ENCODE data around the gene ANKRD36. TPM values are rescaled to one million over a fixed set of nuclear protein-coding genes. Genes with fewer than 3 reads are reported as not detected.
A peak's percentile ranks its signal among the peaks of the same experiment; 100 is the strongest.
"Not testable (repeated sequence)": the region's sequence is repeated elsewhere in the genome, so short reads cannot be mapped to it uniquely, and the experiment has no call there.

The ANKRD36 gene
- 10 to 100 TPM; 26.1 to 48.6 (median 42.7) TPM for total RNA-seq

DNA sequence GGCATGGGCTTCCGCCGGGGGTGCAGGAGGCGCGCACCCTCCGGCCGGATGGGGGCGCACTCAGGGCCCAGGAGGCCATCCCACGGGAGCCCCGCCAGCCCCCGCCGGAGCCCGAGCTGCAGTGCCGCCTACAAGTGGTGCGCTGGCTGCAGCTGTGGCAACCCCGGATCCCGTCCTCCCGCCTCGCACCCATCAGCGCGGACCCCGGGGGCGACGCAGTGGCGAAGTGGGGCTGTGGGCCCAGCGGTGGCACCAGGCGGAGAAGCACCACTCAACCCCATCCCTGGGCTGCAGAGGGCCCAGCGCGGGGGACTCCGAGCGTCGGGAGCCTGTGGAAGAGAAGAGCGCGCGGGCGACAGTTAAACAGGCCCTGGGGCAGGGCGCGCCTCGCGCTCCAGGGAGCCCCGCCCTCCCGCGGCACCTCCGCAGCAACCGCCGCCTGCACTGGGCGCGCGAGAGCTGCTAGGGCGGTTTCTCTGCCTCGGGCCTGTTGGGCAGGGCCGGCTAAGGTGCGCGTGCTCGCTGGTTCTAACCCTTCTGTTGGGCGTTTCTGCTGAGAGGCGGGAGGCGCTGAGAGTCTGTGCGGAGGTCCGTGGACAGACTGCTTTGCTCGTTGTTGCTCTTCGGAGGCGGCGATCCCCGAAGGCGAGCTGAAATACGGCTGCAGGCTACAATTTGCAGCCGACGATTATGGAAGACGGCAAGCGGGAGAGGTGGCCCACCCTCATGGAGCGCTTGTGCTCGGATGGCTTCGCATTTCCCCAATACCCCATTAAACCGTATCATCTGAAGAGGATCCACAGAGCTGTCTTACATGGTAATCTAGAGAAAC lies at the start of gene ANKRD36:
ANKRD36 (plus strand) TSS at position 104 of the 832 bp plus-strand sequence; CDS start at position 691, 587 bp downstream.
- H3K4me1 ChIP-seq; H3K27me3 ChIP-seq; H3K9me3 ChIP-seq; H3K36me3 ChIP-seq; intact Hi-C loops (cut with DNase I; ENCODE audit: low total_unique reads): not testable (repeated sequence)
- TF ChIP-seq POLR2AphosphoS5 (IDR thresholded peaks at IDR 0.05) (peak; percentile 46 to 79 (median 71)), POLR2A (IDR thresholded peaks at IDR 0.05) (peak; percentile 86), CTCF (IDR thresholded peaks at IDR 0.05) (peak in 4 of 5 experiments; percentile 36 to 65 (median 59))
- 1% methylated on average over 23 of the region's 74 CpGs; no CpG with 5 or more reads in 1 of the 2 donors for WGBS, 2 donors (ENCODE audit: low coverage in 1 of 2)
- in situ Hi-C loops (cut with MboI; ENCODE audit: low pct_ligation_motif_present in 1 of 4, low pct_unique_long_range_greater_than_20kb in 1 of 4, low sequenced_read_pairs in 3 of 4) = loop anchor here in 3 of 4 donors (25.0 kb wide), 2 partner anchors 101 to 151 kb away; no protein-coding TSS in a partner anchor
- peak; percentile 84 for DNase-seq
- H3K4me3 ChIP-seq = peak within 1 kb of the TSS; percentile 49 to 68 (median 56)
- H3K27ac ChIP-seq = peak within 1 kb of the TSS; percentile 92 to 99 (median 98)

DNA sequence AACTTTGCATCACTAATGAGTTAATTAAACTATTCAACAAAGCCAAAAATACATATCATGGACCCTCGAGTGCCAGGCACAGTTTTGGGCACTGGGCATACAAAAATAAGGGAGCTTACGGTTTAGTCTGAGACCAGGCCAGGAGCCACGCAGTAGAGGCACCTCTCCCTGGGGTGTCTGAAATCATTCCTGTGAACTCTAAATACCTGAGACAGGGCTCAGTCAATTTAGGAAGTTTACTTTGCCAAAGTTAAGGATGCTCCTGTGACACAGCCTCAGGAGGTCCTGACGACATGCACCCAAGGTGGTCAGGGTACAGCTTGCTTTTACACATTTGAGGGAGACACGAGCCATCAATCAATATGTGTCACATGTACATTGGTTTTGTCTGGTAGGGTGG lies 46.9 kb upstream of the ANKRD36 start:
- H3K36me3 ChIP-seq; H3K4me3 ChIP-seq; H3K27ac ChIP-seq; intact Hi-C loops (cut with DNase I; ENCODE audit: low total_unique reads); H3K9me3 ChIP-seq; in situ Hi-C loops (cut with MboI; ENCODE audit: low pct_ligation_motif_present in 1 of 4, low pct_unique_long_range_greater_than_20kb in 1 of 4, low sequenced_read_pairs in 3 of 4); DNase-seq; H3K4me1 ChIP-seq; H3K27me3 ChIP-seq: not testable (repeated sequence)
- WGBS, 2 donors (ENCODE audit: low coverage in 1 of 2) = 79% methylated on average over 5 of the region's 5 CpGs; no CpG with 5 or more reads in 1 of the 2 donors

- in situ Hi-C loops (cut with MboI; ENCODE audit: low pct_ligation_motif_present in 1 of 4, low pct_unique_long_range_greater_than_20kb in 1 of 4, low sequenced_read_pairs in 3 of 4) = no loop called here
- no peak overlapping the region for H3K27ac ChIP-seq
- TF ChIP-seq EP300 (IDR thresholded peaks at IDR 0.05; ENCODE audit: low read depth) = no peak
- TF ChIP-seq CTCF (IDR thresholded peaks at IDR 0.05) = no peak
- no peaks in the 10 kb centered on the region for H3K27me3 ChIP-seq
- intact Hi-C loops (cut with DNase I; ENCODE audit: low total_unique reads) = no loop called here
- H3K36me3 ChIP-seq = no peaks in the 10 kb centered on the region
- H3K9me3 ChIP-seq = no peaks in the 10 kb centered on the region
- no peak for DNase-seq
- no peaks in the 10 kb centered on the region for H3K4me1 ChIP-seq
- 70 to 84% methylated on average over 2 to 5 of the region's 5 CpGs for WGBS, 2 donors (ENCODE audit: low coverage in 1 of 2)
- no peak overlapping the region for H3K4me3 ChIP-seq
Measured at GRCh38 chr2:97067279-97068004, 45.5 kb upstream of the ANKRD36 start.

GRCh38 chr2:97068074-97068473 lies 44.9 kb upstream of the ANKRD36 start:
- Histone ChIP-seq H3K27me3 (no peaks in the 10 kb centered on the region), H3K4me3 (no peak overlapping the region), H3K27ac (no peak overlapping the region), H3K9me3 (no peaks in the 10 kb centered on the region), H3K4me1 (no peaks in the 10 kb centered on the region), H3K36me3 (no peaks in the 10 kb centered on the region)
- no peak for TF ChIP-seq EP300 (IDR thresholded peaks at IDR 0.05; ENCODE audit: low read depth)
- no peak for TF ChIP-seq POLR2AphosphoS5 (IDR thresholded peaks at IDR 0.05)
- TF ChIP-seq CTCF (IDR thresholded peaks at IDR 0.05) = no peak
- TF ChIP-seq POLR2A (IDR thresholded peaks at IDR 0.05) = no peak
- DNase-seq = no peak
- intact Hi-C loops (cut with DNase I; ENCODE audit: low total_unique reads) (no loop called here), in situ Hi-C loops (cut with MboI; ENCODE audit: low pct_ligation_motif_present in 1 of 4, low pct_unique_long_range_greater_than_20kb in 1 of 4, low sequenced_read_pairs in 3 of 4) (no loop called here)
- WGBS, 2 donors (ENCODE audit: low coverage in 1 of 2) = 73 to 75% methylated on average over 1 of the region's 1 CpG

- in situ Hi-C loops (cut with MboI; ENCODE audit: low pct_ligation_motif_present in 1 of 4, low pct_unique_long_range_greater_than_20kb in 1 of 4, low sequenced_read_pairs in 3 of 4) = not testable (repeated sequence)
Measured at GRCh38 chr2:97068722-97069121, 44.2 kb upstream of the ANKRD36 start.

GRCh38 chr2:97070915-97071314 lies 42.0 kb upstream of the ANKRD36 start:
- DNase-seq; H3K36me3 ChIP-seq; in situ Hi-C loops (cut with MboI; ENCODE audit: low pct_ligation_motif_present in 1 of 4, low pct_unique_long_range_greater_than_20kb in 1 of 4, low sequenced_read_pairs in 3 of 4); H3K9me3 ChIP-seq; H3K4me1 ChIP-seq; H3K27ac ChIP-seq; intact Hi-C loops (cut with DNase I; ENCODE audit: low total_unique reads); H3K4me3 ChIP-seq; H3K27me3 ChIP-seq: not testable (repeated sequence)
- 77% methylated on average over 2 of the region's 3 CpGs; no CpG with 5 or more reads in 1 of the 2 donors for WGBS, 2 donors (ENCODE audit: low coverage in 1 of 2)

More at GRCh38 chr2:97068722-97069121, 44.2 kb upstream of the ANKRD36 start:
- H3K27ac ChIP-seq; H3K4me1 ChIP-seq; H3K9me3 ChIP-seq; H3K27me3 ChIP-seq; H3K36me3 ChIP-seq; DNase-seq; intact Hi-C loops (cut with DNase I; ENCODE audit: low total_unique reads); H3K4me3 ChIP-seq: not testable (repeated sequence)
- 75% methylated on average over 1 of the region's 5 CpGs; no CpG with 5 or more reads in 1 of the 2 donors for WGBS, 2 donors (ENCODE audit: low coverage in 1 of 2)

DNA sequence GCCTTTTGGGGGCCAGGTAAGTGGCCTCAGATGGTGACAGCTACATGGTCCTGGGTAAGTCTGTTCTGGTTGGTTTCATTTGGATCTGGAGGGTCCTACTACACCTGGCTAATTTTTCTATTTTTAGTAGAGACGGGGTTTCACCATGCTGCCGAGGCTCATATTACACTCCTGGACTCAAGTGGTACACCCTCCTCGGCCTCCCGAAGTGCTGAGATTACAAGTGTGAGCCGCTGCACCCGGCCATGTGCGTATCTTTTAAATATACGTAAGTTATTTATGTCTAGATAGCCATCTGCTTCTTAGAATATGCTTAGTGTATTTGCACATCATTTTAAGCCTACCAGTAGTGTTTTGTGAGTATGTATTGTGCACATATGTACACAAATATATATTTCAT lies 35.7 kb upstream of the ANKRD36 start:
- in situ Hi-C loops (cut with MboI; ENCODE audit: low pct_ligation_motif_present in 1 of 4, low pct_unique_long_range_greater_than_20kb in 1 of 4, low sequenced_read_pairs in 3 of 4) = loop anchor here in 1 of 4 donors (25.0 kb wide), 1 partner anchor 240 kb away; the partner anchor contains the start of gene ANKRD23
- H3K27me3 ChIP-seq; H3K36me3 ChIP-seq; H3K27ac ChIP-seq; H3K4me1 ChIP-seq; DNase-seq; intact Hi-C loops (cut with DNase I; ENCODE audit: low total_unique reads); H3K9me3 ChIP-seq; H3K4me3 ChIP-seq: not testable (repeated sequence)
- 92 to 98% methylated on average over 5 to 8 of the region's 8 CpGs for WGBS, 2 donors (ENCODE audit: low coverage in 1 of 2)

Measured in transverse colon (tissue), 4 donors.